Activated CD4-positive, alpha-beta T cell treated with anti-CD3 and anti-CD28 coated beads for 24 hours (primary cell): ENCODE data around the gene FAAH.
A peak's percentile ranks its signal among the peaks of the same experiment; 100 is the strongest.
"Not testable (repeated sequence)": the region's sequence is repeated elsewhere in the genome, so short reads cannot be mapped to it uniquely, and the experiment has no call there.

ENCODE experiments used
- DNase-seq, 2 donors: peaks; one replicate each; pipeline ENCODE4 v3.0.0-alpha.2; 2020; ENCODE audit warnings: low read depth in 2 of 2

Gene FAAH

DNA sequence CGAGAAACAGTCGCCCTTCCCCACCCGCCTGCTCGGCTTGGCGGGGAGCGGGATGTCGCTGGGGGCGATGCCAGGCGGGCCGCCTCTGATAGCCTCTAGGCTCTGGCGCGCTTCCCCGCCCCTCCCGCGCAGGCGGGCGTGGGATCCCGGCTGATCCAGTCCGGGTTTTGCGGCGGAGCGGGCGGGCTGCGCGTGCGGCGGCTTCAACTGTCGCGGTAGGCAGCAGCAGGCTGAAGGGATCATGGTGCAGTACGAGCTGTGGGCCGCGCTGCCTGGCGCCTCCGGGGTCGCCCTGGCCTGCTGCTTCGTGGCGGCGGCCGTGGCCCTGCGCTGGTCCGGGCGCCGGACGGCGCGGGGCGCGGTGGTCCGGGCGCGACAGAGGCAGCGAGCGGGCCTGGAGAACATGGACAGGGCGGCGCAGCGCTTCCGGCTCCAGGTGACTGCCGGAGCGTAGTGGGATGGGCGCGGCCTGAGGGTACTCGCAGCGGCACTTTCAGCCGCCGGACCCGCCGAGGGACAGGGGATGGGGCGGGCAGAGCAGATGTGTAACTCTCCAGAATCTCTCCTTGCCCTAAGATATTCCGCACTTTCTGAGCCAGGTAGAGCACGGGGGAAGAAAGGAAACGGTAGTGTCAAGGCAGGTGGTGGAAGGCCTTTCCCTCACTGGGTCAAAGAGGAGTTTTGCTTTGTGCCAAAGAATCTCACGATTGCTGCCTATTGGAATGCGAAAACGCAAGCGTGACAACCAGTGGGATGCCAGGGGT is at the start of gene FAAH:
TSS of gene FAAH (plus strand) at position 210 of the 764 bp plus-strand sequence. CDS start at position 242, 32 bp downstream.
- peak; percentile 15 to 31 for DNase-seq

GRCh38 chr1:46344481-46344880 is 49.6 kb upstream of the FAAH start:
- DNase-seq: no peak

- DNase-seq: no peak
Observed at GRCh38 chr1:46345281-46345680, 48.8 kb upstream of the FAAH start.

DNA sequence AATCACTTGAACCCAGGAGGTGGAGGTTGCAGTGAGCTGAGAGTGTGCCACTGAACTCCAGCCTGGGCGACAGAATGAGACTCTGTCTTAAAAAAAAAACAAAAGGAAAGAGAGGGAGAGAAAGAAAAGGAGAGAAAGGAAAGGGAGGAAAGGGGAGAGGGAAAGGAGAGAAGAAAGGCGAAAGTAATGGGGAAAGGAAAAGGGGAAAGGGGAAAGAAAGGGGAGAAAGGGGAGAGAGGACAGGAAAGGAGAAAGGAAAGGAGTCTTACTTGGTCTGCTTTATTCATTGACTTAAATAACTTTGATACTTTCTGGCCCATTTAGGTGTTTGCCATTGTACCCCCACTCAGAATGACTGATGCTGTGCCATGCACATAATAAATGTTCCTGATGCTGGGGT is 41.8 kb upstream of the FAAH start:
- no peak for DNase-seq

DNA sequence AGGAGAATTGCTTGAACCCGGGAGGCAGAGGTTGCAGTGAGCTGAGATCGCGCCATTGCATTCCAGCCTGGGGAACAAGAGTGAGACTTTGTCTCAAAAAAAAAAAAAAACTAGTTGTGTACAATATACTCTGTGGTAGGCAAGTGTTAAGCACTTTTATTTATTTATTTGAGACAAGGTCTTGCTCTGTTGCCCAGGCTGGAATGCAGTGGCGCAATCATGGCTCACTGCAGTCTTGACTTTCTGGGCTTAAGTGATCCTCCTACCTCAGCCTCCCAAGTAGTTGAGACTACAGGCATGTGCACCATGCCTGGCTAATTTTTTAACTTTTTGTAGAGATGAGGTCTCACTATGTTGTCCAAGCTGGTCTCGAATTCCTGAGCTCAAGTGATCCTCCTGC is 38.2 kb upstream of the FAAH start:
- DNase-seq: not testable (repeated sequence)

DNA sequence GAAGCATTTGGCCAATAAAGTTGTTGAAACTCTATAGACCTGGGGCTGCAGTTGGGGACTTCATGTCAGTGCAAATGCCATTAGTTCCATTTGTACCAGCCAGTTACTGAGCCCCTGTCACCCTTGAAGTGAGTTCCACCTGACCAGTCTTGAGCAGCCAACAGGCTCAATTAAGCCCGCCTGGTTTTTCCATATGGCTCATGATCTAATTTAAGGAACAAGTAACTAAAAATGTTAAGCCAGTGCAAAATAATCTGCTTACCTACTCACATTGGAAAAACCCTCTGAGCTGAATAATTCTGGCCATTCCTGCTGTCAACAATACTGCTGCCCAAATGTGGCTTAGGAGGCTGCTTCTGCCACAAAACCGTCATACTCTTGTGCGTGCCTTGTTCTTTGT is 32.0 kb upstream of the FAAH start:
- no peak for DNase-seq

GRCh38 chr1:46363121-46363520 is 31.0 kb upstream of the FAAH start:
- DNase-seq: no peak

DNA sequence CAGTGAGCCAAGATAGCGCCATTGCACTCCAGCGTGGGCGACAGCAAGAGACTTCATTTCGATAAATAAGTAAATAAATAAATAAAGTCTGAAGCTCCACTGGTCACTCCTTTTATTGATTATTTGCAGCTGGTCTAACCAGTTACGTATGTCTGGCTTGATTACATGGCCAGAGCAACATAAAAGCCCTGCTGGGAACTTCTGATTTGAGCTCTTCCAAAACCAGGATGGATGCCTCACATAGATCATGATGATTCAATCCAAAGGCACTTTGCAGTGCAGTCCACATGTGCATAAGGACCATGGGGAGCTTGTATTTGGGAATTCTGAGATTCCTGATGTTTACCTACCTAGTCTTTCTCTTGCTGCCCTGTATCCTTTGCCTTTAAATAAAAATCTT is 29.5 kb upstream of the FAAH start:
- DNase-seq: no peak

DNA sequence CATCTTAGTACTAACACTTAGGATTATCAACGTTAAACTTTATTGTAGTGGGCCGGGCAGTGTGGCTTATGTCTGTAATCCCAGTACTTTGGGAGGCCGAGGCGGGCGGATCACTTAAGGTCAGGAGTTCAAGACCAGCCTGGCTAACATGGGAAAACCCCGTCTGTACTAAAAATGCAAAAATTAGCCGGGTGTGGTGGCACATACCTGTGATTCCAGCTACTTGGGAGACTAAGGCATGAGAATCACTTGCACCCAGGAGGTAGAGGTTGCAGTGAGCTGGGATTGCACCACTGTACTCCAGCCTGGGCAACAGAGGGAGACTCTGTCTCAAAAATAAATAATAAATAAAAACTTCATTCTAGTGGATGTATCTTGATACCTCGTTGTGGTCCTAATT is 28.3 kb upstream of the FAAH start:
- not testable (repeated sequence) for DNase-seq

GRCh38 chr1:46367072-46367471 is 27.0 kb upstream of the FAAH start:
- no peak for DNase-seq

DNA sequence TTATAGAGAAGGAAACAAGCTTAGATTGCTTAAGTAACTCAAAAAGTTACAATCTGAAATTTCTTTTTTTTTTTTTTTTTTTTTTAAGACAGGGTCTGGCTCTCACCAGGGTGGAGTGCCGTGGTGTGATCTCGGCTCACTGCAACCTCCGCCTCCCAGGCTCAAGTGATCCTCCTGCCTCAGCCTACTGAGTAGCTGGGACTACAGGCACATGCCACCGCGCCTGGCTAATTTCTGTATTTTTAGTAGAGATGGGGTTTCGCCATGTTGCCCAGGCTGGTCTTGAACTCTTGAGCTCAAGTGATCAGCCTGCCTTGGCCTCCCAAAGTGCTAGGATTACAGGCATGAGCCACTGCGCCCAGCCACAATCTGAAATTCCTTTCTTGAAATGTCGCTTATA is 26.4 kb upstream of the FAAH start:
- DNase-seq: not testable (repeated sequence)

- no peak for DNase-seq
Observed at GRCh38 chr1:46368791-46369190, 25.3 kb upstream of the FAAH start.

GRCh38 chr1:46369542-46370213 is 24.4 kb upstream of the FAAH start:
- DNase-seq: no peak

DNA sequence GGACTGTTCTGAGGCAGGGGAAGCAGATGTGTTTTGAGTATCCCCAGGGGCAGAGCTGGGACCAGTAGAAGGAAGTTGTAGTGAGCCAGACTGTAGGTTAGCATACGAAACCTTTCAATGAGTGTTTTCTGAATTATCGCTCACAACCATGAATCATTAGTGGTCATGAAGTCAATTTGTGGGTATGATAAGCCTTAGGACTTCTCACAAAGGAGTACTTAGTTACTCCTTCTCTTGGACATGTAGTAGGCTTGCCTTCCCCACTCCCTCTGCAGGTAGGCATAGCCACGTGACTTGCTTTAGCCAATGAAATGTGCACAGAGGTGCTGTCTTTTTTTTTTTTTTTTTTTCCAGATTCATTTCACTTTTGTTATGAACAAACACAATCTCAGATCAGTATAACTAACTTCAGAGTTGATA is 23.9 kb upstream of the FAAH start:
- DNase-seq: no peak

DNA sequence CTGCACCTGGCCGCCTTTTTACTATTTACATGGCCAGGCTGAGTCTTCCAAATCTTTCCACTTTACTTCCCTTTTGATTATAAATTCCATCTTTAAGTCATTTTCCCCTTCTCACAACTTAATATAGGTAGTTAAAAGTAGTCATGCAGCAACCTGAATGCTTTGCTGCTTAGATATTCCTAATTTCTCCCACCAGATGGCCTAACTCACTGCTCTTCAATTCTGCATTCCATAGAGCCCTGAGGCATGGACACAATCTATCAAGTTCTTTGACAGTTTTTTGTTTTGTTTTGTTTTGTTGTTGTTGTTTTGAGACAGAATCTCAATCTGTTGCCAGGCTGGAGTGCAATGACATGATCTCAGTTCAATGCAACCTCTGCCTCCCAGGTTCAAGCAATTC is 21.7 kb upstream of the FAAH start:
- no peak for DNase-seq

DNA sequence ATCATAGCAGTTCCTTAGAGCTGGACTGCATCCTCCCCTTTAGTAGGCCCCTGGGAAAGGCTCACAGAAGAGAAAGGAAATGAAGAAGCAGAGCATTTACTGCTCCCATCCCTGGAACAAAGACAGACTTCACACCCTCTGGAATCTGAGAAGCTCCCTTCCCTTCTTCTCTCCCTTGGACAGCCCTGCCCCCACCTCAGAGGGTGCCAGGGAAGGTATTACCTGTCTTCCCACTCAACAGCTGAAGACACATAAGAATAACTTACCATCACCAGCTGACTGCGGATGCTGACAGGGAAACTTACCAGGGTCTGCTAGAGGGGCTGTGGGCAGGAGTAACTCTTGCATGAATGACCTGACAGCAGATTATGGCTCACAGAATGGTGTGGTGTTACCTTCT is 14.1 kb upstream of the FAAH start:
- no peak for DNase-seq

DNA sequence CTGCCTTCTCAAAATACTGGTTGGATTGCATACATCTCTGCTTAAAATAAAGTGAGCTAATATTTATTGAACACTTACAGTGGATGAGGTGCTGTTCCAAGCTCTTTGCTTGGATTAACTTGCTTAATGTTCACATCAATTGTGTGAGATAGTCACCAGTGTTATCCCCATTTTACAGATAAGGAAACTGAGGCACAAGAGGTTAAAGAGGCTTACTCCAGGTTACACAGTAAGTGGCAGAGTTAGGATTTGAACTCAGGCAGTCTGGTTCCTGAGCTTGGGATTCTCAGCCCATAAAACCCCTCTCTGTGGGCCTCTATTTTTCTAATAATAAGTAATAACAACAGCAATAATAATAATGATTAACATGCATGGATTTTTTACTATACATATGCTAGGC is 13.6 kb upstream of the FAAH start:
- DNase-seq: no peak

GRCh38 chr1:46393510-46393909 is 607 bp upstream of the FAAH start:
- no peak for DNase-seq

DNA sequence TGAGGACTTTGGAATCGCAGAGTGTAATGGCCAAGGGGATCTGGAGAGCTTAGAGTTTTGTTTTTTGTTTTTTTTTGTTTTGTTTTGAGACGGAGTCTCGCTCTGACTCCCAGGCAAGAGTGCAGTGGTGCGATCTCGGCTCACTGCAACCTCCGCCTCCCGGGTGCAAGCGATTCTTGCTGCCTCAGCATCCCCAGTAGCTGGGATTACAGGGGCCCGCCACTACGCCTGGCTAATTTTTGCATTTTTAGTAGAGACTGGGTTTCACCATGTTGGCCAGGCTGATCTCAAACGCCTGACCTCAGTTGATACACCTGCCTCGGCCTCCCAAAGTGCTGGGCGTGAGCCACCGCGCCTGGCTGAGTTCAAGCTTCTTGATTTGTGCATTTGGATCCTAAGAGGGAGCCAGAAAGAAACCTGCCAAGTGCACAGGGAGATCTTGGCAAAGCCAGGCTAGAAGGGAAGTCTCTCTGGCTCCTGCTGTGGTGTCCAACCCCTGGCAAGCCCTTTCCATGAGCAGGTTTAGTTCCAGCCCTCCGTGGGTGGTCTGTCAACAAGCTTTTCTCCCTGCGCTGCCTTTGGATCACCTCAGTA is 852 bp downstream of the FAAH start:
- DNase-seq: no peak

DNA sequence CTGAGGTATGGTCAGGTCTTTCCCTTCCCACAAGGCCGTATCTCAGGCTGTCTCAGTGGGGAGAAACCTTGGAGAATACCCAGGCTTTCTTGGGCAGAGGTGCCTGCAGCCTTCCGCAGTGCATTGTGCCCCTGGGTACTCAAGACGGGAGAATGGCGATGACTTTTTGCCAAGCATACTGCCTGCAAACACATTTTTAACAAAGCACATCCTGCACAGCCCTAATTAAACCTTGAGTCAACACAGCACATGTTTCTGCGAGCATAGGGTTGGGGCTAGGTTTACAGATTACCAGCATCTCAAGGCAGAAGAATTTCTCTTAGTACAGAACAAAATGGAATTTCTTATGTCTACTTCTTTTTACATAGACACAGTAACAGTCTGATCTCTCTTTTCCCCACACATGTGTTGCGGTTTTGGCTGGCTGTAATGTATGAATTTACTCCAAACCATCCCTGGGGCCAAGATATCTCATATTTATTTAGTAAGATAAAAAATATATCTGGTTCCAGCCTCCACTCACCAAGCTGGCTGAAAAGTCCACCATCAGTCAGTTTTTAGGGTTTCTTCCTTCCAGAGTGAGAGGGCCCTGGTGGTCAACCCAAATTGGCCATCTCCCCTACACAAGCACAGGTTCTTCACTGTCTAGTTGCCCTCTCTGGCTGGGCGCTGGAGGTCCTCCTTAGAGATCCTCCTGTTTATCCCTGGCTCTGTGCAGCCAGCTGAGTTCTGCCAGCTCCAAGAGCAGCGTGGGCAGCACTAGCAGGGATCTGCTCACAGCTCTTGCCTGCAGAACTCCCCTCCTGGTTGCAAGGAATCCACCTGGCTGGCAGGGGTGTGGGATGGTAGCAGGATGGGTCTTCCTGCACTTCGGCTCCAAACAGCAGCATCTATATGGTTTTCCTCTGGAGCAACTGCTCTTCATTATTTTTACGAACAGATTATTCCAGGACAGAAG is 2.6 kb downstream of the FAAH start:
- DNase-seq: no peak

DNA sequence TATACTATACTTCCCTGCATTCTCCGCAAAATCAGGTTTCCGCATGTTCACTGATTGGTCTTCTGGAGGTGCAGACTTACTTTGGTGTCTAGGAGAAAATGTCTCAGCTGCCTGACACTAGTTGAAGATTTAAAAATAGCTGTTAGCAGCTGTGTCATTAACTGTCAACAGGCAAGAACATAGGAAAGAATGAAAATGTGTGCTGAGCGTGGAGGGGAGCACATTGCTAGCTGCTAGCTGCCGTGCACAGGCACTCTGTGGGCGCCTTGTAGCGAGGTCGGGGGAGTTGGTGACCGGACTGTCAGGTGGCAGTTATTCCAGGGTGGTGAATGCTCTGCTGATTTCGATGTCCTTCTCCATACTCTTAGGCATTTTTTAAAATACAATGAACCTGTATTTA is 5.2 kb downstream of the FAAH start:
- no peak for DNase-seq

GRCh38 chr1:46400421-46400820 is 6.3 kb downstream of the FAAH start:
- no peak for DNase-seq
